Inferior parietal cortex (tissue), 1 donor: ENCODE data around the gene PANX2.
A peak's percentile ranks its signal among the peaks of the same experiment; 100 is the strongest.
"Not testable (repeated sequence)": the region's sequence is repeated elsewhere in the genome, so short reads cannot be mapped to it uniquely, and the experiment has no call there.

ENCODE experiments used
- DNase-seq: peaks from one replicate; pipeline ENCODE4 v3.0.0-alpha.2; 2016; ENCODE audit errors: extremely low spot score

PANX2 gene

DNA sequence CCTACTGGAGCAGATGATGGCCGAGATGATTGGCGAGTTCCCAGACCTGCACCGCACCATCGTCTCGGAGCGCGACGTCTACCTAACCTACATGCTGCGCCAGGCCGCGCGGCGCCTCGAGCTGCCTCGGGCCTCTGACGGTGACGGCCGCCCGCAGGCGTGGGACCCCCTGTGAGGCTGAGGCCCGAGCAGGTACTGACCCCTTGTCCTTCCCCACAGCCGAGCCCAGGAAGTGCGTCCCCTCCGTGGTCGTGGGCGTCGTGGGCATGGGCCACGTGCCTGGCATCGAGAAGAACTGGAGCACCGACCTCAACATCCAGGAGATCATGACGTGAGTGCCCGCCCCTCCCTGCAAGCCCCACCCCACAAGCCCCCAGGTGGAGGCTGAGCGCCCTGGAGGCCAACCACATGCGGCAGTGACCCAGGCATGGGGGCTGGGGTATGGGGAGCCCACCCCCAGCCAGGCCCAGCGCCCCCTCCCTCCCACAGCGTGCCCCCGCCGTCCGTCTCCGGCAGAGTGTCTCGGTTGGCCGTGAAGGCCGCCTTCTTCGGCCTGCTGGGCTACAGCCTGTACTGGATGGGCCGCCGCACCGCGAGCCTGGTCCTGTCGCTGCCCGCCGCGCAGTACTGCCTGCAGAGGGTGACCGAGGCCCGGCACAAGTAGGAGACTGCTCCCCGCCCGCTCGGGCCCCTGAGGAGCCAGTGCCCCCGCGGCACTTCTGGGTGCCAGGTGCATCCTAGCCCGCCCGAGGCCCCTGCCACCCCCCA is 27.5 kb downstream of the PANX2 start:
- no peak for DNase-seq

DNA sequence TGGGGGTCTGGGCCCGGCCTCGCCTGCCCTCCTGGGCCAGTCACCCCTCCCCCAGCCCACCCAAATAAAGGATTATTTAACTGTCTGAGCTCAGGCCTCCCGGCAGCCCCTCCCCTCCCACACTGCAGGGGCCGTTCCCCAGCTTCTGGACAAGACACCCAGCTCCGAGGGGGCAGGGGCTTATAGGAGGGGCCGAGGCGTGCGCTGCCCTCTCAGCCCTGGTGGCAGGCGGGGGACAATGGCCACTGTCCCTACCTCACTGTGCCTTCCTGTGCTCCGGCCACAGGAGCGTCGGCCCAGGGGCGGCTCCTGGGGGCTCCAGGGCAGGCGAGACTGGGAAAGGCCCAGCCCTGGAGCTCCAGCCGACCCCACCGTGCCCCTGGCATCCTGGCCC is 28.1 kb downstream of the PANX2 start:
- no peak for DNase-seq

DNA sequence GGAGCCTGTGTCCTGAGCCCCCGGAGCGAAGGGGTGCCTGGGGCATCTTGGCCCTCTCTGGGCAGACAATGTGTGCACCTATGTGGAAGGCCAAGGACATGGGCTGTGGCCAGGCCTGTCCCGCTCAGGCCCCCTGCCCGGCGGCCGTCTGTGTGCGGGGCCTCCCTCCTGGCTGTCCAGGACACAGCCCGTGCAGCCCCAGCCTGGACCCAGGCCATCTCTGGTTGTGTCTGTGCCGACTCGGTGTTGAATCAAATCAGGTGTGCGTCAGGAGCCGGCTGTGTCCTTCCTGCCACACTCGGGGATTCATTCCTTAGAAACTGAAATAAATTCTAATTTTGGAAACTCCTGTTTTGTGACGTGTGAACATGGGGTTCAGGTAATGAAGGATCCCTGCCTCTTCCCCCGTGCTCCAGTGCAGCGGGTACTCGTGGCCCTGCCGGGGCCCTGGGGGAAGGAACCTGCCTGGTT is 28.8 kb downstream of the PANX2 start:
- no peak for DNase-seq

DNA sequence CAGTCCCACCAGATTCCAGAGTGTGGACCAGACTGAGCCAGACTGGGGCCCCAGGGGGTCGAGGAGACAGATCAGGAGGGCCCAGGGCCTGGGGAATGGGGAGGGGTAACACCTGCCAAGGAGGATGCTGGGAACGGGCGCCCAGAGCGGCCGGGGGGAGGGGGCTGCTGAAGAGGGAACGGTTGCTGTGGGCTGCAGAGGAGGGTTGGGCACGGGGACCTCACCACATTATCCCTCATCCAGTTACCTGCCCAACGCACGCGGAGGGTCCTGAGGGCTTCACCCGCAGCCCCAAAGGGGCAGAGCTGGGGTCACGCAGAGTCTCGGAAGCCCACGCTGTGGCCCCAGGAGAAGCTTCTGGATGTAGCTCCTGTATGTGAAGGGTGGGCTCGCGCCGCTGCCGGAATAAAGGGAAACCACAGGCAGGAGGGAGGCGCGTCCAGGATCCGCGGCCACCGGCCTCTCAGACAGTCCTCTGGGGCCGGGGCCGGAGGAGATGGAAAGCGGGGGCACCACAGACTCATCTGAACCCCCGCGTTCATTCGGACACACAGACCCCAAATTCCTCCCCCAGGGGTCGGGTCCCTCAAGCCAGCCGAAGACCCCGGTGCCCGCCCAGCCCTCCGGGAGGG is 29.4 kb downstream of the PANX2 start:
- DNase-seq = no peak

DNA sequence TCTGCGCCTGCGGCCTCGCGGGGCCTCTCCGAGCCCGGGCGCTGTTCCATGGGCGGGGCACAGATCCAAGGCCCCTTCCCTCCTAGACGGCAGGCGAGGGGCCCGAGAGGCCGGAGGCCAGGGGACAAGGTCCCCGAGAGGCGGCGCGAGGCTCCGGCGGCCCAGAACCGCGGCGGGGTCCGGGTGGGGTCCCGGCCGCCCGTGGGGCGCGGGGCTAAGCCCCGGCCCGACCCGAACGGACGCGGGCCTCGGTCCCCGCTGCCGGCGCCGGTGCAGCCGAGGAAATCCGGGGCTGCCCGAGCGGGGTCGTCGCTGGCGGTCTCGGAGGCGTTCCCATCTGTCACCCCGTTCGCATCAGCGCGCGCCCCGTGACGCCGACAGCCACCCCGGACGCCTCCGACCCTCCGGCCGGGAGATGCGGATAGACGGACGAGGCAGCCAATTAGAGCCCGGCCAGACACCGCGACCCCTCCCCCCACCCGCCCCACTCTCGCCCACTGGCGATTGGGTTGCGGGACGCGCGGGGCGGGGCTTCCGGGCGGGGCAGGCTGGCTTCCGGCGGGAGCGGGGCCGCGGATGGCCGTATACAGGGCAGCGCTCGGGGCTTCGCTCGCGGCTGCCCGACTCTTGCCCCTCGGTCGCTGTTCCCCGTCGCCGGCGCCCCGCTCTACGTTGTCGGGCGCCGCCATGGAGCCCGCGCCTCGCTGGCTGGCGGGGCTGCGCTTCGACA is 30.1 kb downstream of the PANX2 start, which contains the start of gene SELENOO:
Gene SELENOO, plus strand, starts transcription at position 551 of the 730 bp plus-strand sequence. Its CDS starts 26 bp downstream, at position 577.
- peak; percentile 87 for DNase-seq

DNA sequence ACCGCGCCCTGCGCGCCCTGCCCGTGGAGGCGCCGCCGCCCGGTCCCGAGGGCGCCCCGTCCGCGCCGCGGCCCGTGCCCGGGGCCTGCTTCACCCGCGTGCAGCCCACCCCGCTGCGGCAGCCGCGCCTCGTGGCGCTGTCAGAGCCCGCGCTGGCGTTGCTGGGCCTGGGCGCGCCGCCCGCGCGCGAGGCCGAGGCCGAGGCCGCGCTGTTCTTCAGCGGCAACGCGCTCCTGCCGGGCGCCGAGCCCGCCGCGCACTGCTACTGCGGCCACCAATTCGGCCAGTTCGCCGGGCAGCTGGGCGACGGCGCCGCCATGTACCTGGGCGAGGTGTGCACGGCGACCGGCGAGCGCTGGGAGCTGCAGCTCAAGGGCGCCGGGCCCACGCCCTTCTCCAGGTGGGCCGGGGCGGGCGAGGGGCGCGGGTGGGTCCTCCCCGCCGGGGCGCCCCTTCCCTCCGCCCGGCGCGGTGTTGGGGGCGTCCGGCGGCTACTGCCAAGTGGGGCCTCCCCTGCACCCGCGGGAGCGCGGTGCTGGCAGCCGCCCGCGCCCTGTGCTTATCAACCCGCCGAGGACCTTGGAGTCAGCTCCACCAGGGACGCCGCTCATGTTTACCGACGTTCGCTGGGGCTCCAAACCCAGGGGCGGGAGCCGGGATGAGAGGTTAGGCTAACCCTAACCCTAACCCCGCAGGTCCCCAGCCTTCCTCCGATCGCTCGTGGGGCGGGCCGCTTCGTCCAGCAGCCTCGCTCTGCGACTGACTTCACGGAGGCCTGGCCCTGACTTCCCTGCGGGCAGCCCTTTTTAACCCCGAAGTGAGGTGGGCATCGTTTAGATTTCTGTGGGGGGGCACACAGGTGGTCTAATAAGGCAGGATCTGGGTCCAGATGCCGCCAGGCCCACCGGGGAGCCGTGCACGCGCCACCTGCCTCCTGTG is 30.9 kb downstream of the PANX2 start:
- DNase-seq = no peak

DNA sequence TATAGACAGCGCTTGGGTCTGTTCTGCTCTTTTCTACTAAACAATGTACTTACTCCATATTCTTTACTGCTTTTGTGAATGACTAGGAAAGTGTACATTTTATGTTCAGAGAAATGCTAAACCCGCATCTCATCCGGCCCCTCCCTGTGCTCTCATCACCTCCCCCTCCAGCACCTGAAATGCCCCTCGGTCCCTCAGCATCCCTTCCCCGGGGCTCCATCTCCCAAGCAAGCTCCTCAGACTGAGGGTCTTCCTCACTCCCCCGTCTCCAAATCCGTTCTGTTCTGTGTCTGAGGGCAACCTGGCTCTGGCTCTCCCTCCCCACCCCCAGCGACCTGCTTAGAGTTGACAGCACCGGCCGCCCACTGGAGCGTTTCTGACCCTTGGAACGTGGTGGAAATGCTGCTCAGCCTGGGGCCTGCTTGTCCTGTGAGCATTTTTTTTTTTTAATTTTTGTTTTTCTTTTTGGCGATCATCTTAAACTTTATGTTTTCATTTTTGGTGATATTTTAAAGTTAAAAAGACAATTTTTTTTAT is 31.7 kb downstream of the PANX2 start:
- DNase-seq = no peak

DNA sequence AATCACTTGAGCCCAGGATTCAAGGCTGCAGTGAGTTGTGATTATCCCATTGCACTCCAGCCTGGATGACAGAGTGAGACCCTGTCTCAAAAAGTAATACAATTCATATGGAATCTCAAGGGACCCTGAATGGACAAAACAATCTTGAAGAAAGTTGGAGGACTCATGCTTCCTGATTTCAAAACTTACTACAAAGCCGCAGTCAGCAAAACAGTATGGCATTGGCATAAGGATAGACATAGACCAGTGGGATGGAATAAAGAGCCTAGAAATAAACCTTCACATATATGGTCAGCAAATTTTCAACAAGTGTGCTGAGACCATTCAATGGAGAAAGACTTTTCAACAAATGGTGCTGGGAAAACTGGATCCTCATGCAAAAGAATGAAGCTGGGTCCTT is 32.8 kb downstream of the PANX2 start:
- no peak for DNase-seq

DNA sequence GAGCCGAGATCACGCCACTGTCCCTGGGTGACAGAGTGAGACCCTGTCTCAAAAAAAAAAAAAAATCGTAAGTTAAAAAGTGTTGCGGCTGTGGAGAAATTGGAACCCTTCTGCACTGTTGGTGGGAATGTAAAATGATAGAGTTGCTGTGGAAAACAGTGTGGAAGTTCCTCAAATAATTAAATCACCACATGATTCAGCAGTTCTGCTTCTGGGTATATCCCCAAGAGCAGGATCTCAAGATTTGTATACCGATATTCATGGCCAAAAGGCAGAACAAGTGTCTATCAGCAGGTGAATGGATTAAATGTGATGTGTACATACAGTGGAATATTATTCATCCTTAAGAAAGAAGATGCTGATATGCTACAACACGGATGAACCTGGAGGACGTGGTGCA is 34.0 kb downstream of the PANX2 start:
- DNase-seq = no peak

DNA sequence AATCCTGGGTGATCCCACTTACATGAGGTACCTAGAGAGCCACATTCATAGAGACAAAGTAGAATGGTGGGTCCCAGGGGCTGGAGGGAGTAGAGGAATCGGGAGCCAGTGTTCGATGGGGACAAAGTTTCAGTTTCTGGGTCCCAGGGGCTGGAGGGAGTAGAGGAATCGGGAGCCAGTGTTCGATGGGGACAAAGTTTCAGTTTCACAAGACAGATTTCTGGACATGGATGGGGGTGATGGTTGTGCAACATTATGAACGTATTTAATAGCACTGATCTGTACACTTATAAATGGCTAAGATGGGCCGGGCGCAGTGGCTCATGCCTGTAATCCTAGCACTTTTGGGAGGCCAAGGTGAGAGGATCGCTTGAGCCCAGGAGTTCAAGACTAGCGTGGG is 34.5 kb downstream of the PANX2 start:
- DNase-seq = not testable (repeated sequence)

DNA sequence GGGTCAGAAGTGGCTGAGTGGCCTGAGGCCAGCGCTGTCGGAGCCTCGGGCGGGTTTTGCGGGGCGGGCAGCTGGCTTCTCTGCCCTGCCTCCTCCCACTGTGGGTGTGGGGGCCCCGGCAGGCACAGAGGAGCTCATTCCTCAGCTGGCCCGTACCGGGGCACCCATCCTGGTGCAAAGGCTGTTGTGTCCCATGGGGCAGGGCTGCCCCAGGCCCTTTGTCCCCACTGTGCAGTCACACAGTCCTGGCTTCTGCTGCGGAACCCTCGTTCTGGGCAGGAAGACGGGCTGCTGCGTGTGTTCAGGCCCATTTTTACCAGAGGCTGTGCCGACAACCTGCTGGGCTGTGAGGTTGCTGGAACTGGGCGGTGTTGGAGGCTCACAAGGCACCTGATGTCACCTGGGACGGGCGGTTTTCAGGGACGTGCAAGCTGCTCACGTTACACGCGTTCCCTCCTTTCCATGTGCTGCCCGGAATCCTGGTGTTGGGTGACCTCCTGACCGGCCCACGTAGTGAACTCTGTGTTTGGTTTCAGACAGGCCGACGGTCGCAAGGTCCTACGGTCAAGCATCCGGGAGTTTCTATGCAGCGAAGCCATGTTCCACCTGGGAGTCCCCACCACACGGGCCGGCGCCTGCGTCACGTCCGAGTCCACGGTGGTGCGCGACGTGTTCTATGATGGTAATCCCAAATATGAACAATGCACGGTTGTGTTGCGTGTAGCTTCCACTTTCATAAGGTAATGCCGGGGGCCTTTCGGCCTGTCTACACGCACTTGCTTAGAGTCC is 35.4 kb downstream of the PANX2 start:
- no peak for DNase-seq

DNA sequence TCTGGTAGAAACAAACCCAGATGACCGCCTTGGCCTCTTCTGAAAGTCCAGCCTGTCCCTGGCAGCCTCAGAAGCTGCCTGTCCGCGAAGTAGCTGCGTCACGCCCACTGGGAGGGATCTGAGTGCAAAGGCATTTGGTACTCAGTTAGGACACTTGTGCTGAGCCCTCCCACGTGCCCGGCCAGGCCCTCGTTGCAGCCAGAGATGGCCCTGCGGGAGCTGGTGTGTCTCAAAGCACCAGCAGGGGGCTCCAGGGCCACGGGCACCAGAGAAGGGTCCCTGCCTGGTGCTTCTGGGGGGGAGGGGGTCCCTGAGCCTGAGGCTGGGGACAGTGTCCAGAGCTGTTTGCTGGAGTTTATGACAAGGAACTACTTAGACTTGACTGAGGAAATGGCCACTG is 36.1 kb downstream of the PANX2 start:
- DNase-seq = no peak

DNA sequence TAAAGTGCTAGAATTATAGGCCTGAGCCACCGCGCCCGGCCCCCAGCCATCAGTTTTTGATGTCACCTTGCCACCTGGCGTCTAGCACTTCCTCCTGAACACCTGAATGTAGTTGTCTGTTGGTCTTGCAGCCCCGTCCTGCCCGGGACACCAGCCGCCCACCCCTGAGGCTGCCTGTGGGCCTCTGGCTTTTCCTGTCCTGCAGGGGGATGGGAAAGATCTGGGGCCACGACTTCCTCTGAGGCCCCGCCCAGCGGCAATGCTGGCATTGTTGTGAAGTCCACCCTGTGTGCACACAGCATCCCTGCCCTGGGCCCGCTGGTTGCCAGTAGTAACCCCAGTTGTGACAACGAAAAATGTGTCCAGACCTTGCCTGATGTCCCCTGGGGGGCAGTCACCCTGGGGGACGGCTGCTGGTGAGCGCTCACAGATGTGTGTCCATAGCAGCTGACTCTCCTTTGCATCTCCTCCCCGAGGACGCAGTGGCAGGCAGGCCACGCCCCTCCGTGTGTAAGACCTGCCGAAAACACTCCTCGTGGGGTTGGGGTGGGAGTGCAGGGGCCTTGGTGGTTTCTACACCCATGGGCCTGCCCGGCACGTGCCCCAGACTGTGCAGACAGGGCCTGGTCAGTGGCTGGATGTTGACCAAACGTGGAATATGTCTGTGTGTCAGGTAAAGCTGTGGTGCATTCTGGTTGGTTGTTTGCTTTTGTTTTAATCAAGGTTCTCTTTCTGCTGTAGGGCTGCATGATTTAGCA is 37.0 kb downstream of the PANX2 start:
- no peak for DNase-seq

DNA sequence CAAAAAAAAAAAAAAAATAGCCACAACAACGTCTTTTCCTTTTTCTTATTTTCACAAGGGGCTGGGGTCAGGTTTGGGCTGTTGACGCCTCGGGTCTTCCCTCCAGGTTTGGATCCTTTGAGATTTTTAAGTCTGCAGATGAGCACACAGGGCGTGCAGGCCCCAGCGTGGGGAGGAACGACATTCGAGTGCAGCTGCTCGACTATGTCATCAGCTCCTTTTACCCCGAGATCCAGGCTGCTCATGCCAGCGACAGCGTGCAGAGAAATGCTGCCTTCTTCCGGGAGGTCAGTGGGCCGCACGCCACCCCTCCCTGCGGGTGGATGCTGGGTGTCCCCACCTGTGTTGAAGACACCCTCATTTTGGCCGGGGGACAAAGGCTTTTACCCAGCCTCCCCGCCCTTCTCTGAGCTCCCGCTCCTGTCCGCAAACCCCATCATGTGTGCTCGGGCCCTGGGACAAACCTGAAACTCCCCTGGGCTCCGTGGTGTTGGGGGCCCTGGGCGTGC is 38.0 kb downstream of the PANX2 start:
- no peak for DNase-seq

DNA sequence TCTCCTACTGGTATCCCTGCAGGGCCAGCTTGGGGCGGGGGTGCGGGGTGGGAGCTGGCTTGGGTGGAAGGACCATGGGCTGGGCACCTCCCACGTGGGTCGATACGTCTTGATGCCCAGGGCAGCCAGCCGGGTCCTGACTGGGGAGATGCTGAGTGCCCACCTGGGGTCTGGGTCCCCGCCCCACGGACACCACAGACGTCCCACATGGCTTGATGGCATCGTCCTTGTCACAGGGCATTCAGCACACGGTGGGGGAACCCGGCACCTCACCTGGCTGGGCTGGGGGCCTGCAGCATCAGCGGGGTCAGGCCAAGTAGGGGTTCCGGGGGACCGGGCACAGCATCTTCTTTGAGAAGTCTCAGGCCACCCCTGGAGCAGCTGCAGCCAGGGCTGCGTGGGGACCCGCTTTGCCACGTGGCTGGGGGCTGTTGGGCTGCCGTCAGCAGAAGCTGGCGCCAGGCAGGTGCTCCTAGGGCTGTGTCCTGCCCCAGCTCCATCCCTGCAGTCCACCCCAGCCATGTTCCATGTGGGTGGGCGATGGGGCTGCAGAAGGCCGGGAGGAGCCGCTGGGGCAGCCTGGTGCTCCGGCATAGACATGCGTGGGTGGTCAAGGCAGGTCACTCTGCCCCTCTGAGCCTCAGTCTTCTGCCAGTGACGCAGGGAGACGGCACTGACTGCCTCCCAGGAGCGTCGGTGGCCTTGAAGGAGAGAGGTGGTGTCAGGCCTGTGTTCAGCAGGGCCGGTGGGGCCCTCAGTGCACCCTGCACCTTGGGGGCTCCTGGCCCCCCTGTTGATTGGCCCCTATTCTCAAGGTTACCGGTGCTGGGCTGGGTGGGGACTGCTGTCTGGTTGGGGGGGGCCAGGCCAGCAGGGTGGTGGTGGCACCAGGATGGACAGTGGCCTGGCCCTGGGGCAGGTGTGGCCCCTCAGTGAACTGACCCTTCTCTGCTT is 38.7 kb downstream of the PANX2 start:
- DNase-seq = no peak

DNA sequence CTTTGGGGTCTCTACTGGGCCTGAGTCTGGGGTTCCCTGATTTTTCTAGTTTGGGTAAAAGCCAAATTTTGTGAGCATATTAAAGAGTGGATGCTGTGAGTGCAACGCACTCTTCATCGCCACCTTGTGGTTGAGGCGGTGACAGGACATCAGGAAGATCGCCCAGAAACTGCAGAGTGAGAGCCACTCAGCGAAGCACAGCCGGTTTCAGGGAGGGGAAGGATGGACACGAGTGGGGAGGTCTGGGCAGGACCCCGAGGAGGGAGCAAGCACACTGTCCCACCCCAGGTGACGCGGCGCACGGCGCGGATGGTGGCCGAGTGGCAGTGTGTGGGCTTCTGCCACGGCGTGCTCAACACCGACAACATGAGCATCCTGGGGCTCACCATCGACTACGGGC is 39.4 kb downstream of the PANX2 start:
- peak; percentile 81 for DNase-seq

DNA sequence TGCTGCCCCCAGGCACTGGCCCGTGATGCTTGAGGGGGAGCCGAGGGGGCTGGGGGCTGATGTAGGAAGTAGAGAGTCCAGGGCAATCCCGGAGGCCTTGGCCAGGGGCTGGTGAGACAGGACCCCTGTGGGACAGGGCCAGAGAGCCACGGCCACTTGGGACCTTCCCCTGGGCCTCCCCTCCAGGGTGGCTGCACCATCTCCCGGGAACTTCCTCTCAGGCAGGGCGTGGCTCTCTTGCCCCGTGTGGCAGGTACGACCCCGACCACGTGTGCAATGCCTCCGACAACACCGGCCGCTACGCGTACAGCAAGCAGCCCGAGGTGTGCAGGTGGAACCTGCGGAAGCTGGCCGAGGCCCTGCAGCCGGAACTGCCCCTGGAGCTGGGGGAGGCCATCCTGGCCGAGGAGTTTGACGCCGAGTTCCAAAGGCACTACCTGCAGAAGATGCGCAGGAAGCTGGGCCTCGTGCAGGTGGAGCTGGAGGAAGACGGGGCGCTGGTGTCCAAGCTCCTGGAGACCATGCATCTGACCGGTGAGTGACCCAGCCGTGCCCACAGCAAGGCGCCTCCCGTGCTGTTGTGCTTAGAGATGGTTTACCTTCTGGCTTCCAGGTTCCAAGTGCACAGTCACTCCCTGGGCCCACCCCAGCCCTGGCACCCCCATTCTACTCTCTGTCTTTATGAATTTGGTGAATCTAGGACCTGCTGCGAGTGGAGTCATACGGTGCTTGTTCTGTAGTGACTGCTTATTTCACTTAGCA is 40.0 kb downstream of the PANX2 start:
- DNase-seq = no peak

DNA sequence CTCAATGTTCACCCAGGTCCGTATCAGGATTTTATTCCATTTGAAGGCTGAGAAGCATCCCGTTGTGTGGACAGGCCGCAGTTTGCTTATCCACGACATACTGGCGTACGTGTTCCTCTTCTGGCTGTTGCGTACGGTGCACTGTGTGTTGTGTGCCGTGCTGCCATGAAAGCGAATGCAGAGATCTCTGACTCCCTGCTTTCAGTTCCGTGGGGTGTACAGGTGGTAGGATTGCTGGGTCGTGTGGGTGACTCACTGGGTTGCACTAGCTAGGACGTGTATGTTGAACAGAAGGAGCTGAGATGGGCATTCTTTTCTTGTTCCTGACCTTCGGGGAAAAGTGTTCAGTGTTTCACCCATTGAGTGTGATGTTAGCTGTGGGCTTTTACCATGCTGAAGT is 40.6 kb downstream of the PANX2 start:
- no peak for DNase-seq
